Activated CD8-positive, alpha-beta T cell treated with anti-CD3 and anti-CD28 coated beads, Interleukin-2, amount 10 ng/mL, durations not matched to agents 7 days and 5 days (primary cell): Measurements from ENCODE around the gene SYNE1. TPM values are rescaled to one million over a fixed set of nuclear protein-coding genes. Genes with fewer than 3 reads are reported as not detected.
"Not testable (repeated sequence)": the region's sequence is repeated elsewhere in the genome, so short reads cannot be mapped to it uniquely, and the experiment has no call there.

Source experiments
- ATAC-seq: fragments of 150-1000 bp; cut with Tn5 transposase; one replicate; pipeline ENCODE4 v1.10.0; 2021; ENCODE audit warnings: moderate library complexity
- CTCF ChIA-PET: fragments of 350-600 bp; sonication (Branson Sonifier 250); formaldehyde crosslinking; loops from one replicate; lab custom pipeline; 2021; ENCODE audit warnings: antibody characterized with exemption; lab: Charles Lee
- POLR2A ChIA-PET: fragments of 350-600 bp; sonication (Branson Sonifier 250); formaldehyde crosslinking; loops from one replicate; lab custom pipeline; 2021; ENCODE audit warnings: antibody characterized with exemption; lab: Charles Lee
- DNase-seq: peaks from one replicate; pipeline ENCODE4 v3.0.0-alpha.2; 2020
- H3K27ac Mint-ChIP-seq: one replicate; pipeline ENCODE4 v1.8.0; 2021; ENCODE audit warnings: mild to moderate bottlenecking, mixed read lengths
- H3K27me3 Mint-ChIP-seq: one replicate; pipeline ENCODE4 v1.8.0; 2021; ENCODE audit warnings: low read depth, mixed read lengths
- H3K36me3 Mint-ChIP-seq: one replicate; pipeline ENCODE4 v1.8.0; 2021; ENCODE audit warnings: low read depth, mixed read lengths
- H3K4me1 Mint-ChIP-seq: one replicate; pipeline ENCODE4 v1.8.0; 2021; ENCODE audit warnings: low read depth, mixed read lengths
- H3K4me3 Mint-ChIP-seq: one replicate; pipeline ENCODE4 v1.8.0; 2021; ENCODE audit warnings: mild to moderate bottlenecking, mixed read lengths
- H3K9me3 Mint-ChIP-seq: one replicate; pipeline ENCODE4 v1.8.0; 2022; ENCODE audit warnings: mixed read lengths; ENCODE audit not compliant: insufficient read depth
- total RNA-seq, 2 experiments: library from RNA; stranded (reverse); gene quantifications; one replicate each; pipeline ENCODE4 v1.2.3, GENCODE V29; 2021

SYNE1 gene
- total RNA-seq, 2 experiments from 2014 or later = 57.0 to 63.8 TPM

- H3K27me3 Mint-ChIP-seq = peaks cover 8% of the 10 kb centered on the region
- H3K4me1 Mint-ChIP-seq = no peaks in the 10 kb centered on the region
- no peak overlapping the region for H3K27ac Mint-ChIP-seq
- H3K4me3 Mint-ChIP-seq = no peak overlapping the region
- ATAC-seq (no peak), DNase-seq (no peak)
- H3K36me3 Mint-ChIP-seq = no peaks in the 10 kb centered on the region
- ChIA-PET POLR2A (no interaction called here), CTCF (no interaction called here)
- no peaks in the 10 kb centered on the region for H3K9me3 Mint-ChIP-seq
These were observed 550.1 kb downstream of the SYNE1 start for GRCh38 chr6:152087096-152087495.

GRCh38 chr6:152086223-152086873 lies 550.8 kb downstream of the SYNE1 start:
- POLR2A ChIA-PET = no interaction called here
- Mint-ChIP-seq H3K27me3 (peaks cover 9% of the 10 kb centered on the region), H3K4me1 (no peaks in the 10 kb centered on the region), H3K36me3 (no peaks in the 10 kb centered on the region), H3K27ac (no peak overlapping the region), H3K9me3 (no peaks in the 10 kb centered on the region), H3K4me3 (no peak overlapping the region)
- no peak for DNase-seq
- ATAC-seq = no peak
- CTCF ChIA-PET = no interaction called here

- Mint-ChIP-seq H3K9me3 (no peaks in the 10 kb centered on the region), H3K4me3 (no peak overlapping the region), H3K27me3 (peaks cover 14% of the 10 kb centered on the region), H3K4me1 (no peaks in the 10 kb centered on the region), H3K27ac (no peak overlapping the region), H3K36me3 (no peaks in the 10 kb centered on the region)
- no peak for DNase-seq
- POLR2A ChIA-PET = no interaction called here
- no peak for ATAC-seq
- CTCF ChIA-PET = no interaction called here
These were observed 551.7 kb downstream of the SYNE1 start for GRCh38 chr6:152085451-152085921.

GRCh38 chr6:152078804-152079203 lies 558.4 kb downstream of the SYNE1 start:
- peaks cover 4% of the 10 kb centered on the region for H3K9me3 Mint-ChIP-seq
- no peak overlapping the region for H3K27ac Mint-ChIP-seq
- DNase-seq (no peak), ATAC-seq (no peak)
- H3K27me3 Mint-ChIP-seq = peaks cover 6% of the 10 kb centered on the region
- ChIA-PET CTCF (no interaction called here), POLR2A (interaction anchor here (0.6 kb wide), 1 partner anchor 10 kb away, joined by 4 read pairs; no protein-coding TSS in a partner anchor)
- H3K36me3 Mint-ChIP-seq = no peaks in the 10 kb centered on the region
- H3K4me1 Mint-ChIP-seq = no peaks in the 10 kb centered on the region
- no peak overlapping the region for H3K4me3 Mint-ChIP-seq

GRCh38 chr6:152078001-152078400 lies 559.2 kb downstream of the SYNE1 start:
- POLR2A ChIA-PET = no interaction called here
- peaks cover 6% of the 10 kb centered on the region for H3K27me3 Mint-ChIP-seq
- H3K4me3 Mint-ChIP-seq = no peak overlapping the region
- DNase-seq (no peak), ATAC-seq (no peak)
- no peak overlapping the region for H3K27ac Mint-ChIP-seq
- CTCF ChIA-PET = no interaction called here
- no peaks in the 10 kb centered on the region for H3K4me1 Mint-ChIP-seq
- H3K36me3 Mint-ChIP-seq = no peaks in the 10 kb centered on the region
- peaks cover 4% of the 10 kb centered on the region for H3K9me3 Mint-ChIP-seq

GRCh38 chr6:152076242-152076641 lies 560.9 kb downstream of the SYNE1 start:
- H3K9me3 Mint-ChIP-seq, POLR2A ChIA-PET, H3K27ac Mint-ChIP-seq, ATAC-seq, H3K4me1 Mint-ChIP-seq, H3K36me3 Mint-ChIP-seq, DNase-seq, H3K4me3 Mint-ChIP-seq, H3K27me3 Mint-ChIP-seq, CTCF ChIA-PET: not testable (repeated sequence)

- CTCF ChIA-PET = no interaction called here
- no peak for ATAC-seq
These were observed 565.3 kb downstream of the SYNE1 start for GRCh38 chr6:152071843-152072242.

More at GRCh38 chr6:152071843-152072242, 565.3 kb downstream of the SYNE1 start:
- H3K9me3 Mint-ChIP-seq = peaks cover 4% of the 10 kb centered on the region
- H3K27me3 Mint-ChIP-seq = peaks cover 6% of the 10 kb centered on the region
- no peak overlapping the region for H3K27ac Mint-ChIP-seq
- H3K36me3 Mint-ChIP-seq = no peaks in the 10 kb centered on the region
- no peaks in the 10 kb centered on the region for H3K4me1 Mint-ChIP-seq
- DNase-seq = no peak
- POLR2A ChIA-PET = no interaction called here
- no peak overlapping the region for H3K4me3 Mint-ChIP-seq

Other genes starting within 250 kb of the SYNE1 start
- not detected for gene MYCT1, start 60.5 kb upstream of the SYNE1 start, total RNA-seq
- not detected for gene VIP, start 113.4 kb upstream of the SYNE1 start, total RNA-seq